IMR-90 (cell line): ENCODE data around the gene ITPRIP. TPM values are rescaled to one million over a fixed set of nuclear protein-coding genes. Genes with fewer than 3 reads are reported as not detected.

ENCODE experiments used
- ATAC-seq: fragments of 200-7000 bp; cut with Tn5 transposase; 2 replicates; pipeline ENCODE4 v1.9.1; 2020; ENCODE audit warnings: low read depth, mild to moderate bottlenecking, moderate library complexity
- BruUV-seq: library from RNA; stranded (reverse); fragments of 400-500 nt; replicated peaks from 2 replicates; lab custom pipeline; 2021; lab: Mats Ljungman, UMichigan
- CTCF ChIA-PET: fragments of 300-600 bp; formaldehyde crosslinking; extraction: SDS; loops from one replicate; lab custom pipeline; 2021; ENCODE audit warnings: antibody characterized with exemption; lab: Yijun Ruan, JAX
- POLR2A ChIA-PET: fragments of 300-600 bp; sonication (Branson Sonifier 250); formaldehyde crosslinking; loops from one replicate; lab custom pipeline; 2022; ENCODE audit warnings: antibody characterized with exemption; ENCODE audit not compliant: unreplicated experiment; lab: Charles Lee
- DNase-seq: peaks from one replicate; pipeline ENCODE4 v3.0.0; 2013
- H2AFZ ChIP-seq: replicated peaks from 2 replicates; pipeline ENCODE3; 2013; ENCODE audit warnings: low read length, mild to moderate bottlenecking; ENCODE audit not compliant: poor library complexity
- H2AK5ac ChIP-seq: 2 replicates; pipeline ENCODE4 v1.6.1; 2013; ENCODE audit warnings: low read depth, low read length, inconsistent platforms
- H2AK9ac ChIP-seq: replicated peaks from 2 replicates; pipeline ENCODE3; 2013; ENCODE audit warnings: mild to moderate bottlenecking, low read depth, low read length, moderate library complexity; ENCODE audit not compliant: poor library complexity
- H2BK120ac ChIP-seq: 2 replicates; pipeline ENCODE4 v1.6.1; 2013; ENCODE audit warnings: low read depth, low read length, inconsistent platforms
- H2BK15ac ChIP-seq: 3 replicates; pipeline ENCODE4 v1.6.1; 2013; ENCODE audit warnings: low read depth, low read length, inconsistent platforms
- H2BK20ac ChIP-seq: 2 replicates; pipeline ENCODE4 v1.6.1; 2013; ENCODE audit warnings: low read depth, mild to moderate bottlenecking, inconsistent platforms, low read length, moderate library complexity
- H2BK5ac ChIP-seq: 2 replicates; pipeline ENCODE4 v1.6.1; 2013; ENCODE audit warnings: mild to moderate bottlenecking, low read depth, low read length, inconsistent platforms; ENCODE audit not compliant: poor library complexity, severe bottlenecking
- H3K14ac ChIP-seq: replicated peaks from 2 replicates; pipeline ENCODE4 v1.6.1; 2013; ENCODE audit warnings: low read depth, low read length, inconsistent platforms
- H3K18ac ChIP-seq: 2 replicates; pipeline ENCODE4 v1.6.1; 2013; ENCODE audit warnings: low read depth, low read length, control low read depth
- H3K23ac ChIP-seq: 2 replicates; pipeline ENCODE4 v1.6.1; 2013; ENCODE audit warnings: low read depth, low read length, inconsistent platforms
- H3K27ac ChIP-seq: 2 replicates; pipeline ENCODE4 v1.5.1; 2013; ENCODE audit warnings: mild to moderate bottlenecking, control low read depth, low read length; ENCODE audit not compliant: insufficient read depth
- H3K27me3 ChIP-seq: 2 replicates; pipeline ENCODE4 v1.6.1; 2013; ENCODE audit warnings: low read length; ENCODE audit not compliant: control insufficient read depth, insufficient read depth
- H3K36me3 ChIP-seq: 2 replicates; pipeline ENCODE4 v1.6.1; 2013; ENCODE audit warnings: low read length, mixed read lengths; ENCODE audit not compliant: control insufficient read depth, insufficient read depth
- H3K4ac ChIP-seq: 2 replicates; pipeline ENCODE4 v1.6.1; 2013; ENCODE audit warnings: low read depth, low read length, inconsistent platforms
- H3K4me1 ChIP-seq: 2 replicates; pipeline ENCODE4 v1.6.1; 2013; ENCODE audit warnings: low read length, mixed read lengths; ENCODE audit not compliant: control insufficient read depth, insufficient read depth
- H3K4me2 ChIP-seq: 2 replicates; pipeline ENCODE4 v1.6.1; 2013; ENCODE audit warnings: low read depth, mild to moderate bottlenecking, control low read depth, low read length, moderate library complexity
- H3K4me3 ChIP-seq: 2 replicates; pipeline ENCODE4 v1.5.1; 2013; ENCODE audit warnings: low read depth, mild to moderate bottlenecking, control low read depth, low read length, moderate library complexity; ENCODE audit not compliant: insufficient read depth
- H3K56ac ChIP-seq: 2 replicates; pipeline ENCODE4 v1.6.1; 2013; ENCODE audit warnings: low read length, inconsistent platforms; ENCODE audit not compliant: insufficient read depth; ENCODE audit errors: extremely low read depth
- H3K79me1 ChIP-seq, 2 experiments: 2 replicates each; pipeline ENCODE4 v1.6.1; 2013; ENCODE audit warnings: low read length in 2 of 2, inconsistent platforms in 1 of 2, low read depth in 1 of 2
- H3K9ac ChIP-seq: 2 replicates; pipeline ENCODE4 v1.6.1; 2013; ENCODE audit warnings: low read depth, low read length, control low read depth
- H3K9me1 ChIP-seq: 2 replicates; pipeline ENCODE4 v1.6.1; 2013; ENCODE audit warnings: low read length, inconsistent platforms; ENCODE audit not compliant: insufficient read depth
- H3K9me3 ChIP-seq: 2 replicates; pipeline ENCODE4 v1.6.1; 2013; ENCODE audit warnings: low read length; ENCODE audit not compliant: control insufficient read depth, insufficient read depth
- H4K20me1 ChIP-seq: 2 replicates; pipeline ENCODE4 v1.6.1; 2013; ENCODE audit warnings: low read length, inconsistent platforms; ENCODE audit not compliant: insufficient read depth
- H4K5ac ChIP-seq: 2 replicates; pipeline ENCODE4 v1.6.1; 2013; ENCODE audit warnings: mild to moderate bottlenecking, low read depth, low read length, control low read depth
- H4K8ac ChIP-seq, 2 experiments: 2 replicates each; pipeline ENCODE4 v1.6.1; 2013; ENCODE audit warnings: low read depth in 2 of 2, low read length in 2 of 2, control low read depth in 1 of 2, inconsistent platforms in 1 of 2
- H4K91ac ChIP-seq: 2 replicates; pipeline ENCODE4 v1.6.1; 2013; ENCODE audit warnings: low read depth, low read length, inconsistent platforms; ENCODE audit not compliant: insufficient read depth
- CHD1 ChIP-seq: IDR thresholded peaks from 2 replicates; pipeline ENCODE4 v1.6.1; 2012; ENCODE audit warnings: low read depth, low read length, improper control_type of control experiment
- CTCF ChIP-seq: conservative IDR thresholded peaks from 2 replicates; pipeline ENCODE4 v1.5.1; 2012; ENCODE audit warnings: mild to moderate bottlenecking, low read depth, low read length, improper control_type of control experiment
- ELK1 ChIP-seq: fragments of 150-350 bp; IDR thresholded peaks from 2 replicates; pipeline ENCODE4 v1.6.1; 2016; ENCODE audit warnings: low read depth, mild to moderate bottlenecking, low read length, moderate library complexity, borderline replicate concordance
- FOS ChIP-seq: fragments of 150-350 bp; IDR thresholded peaks from 2 replicates; pipeline ENCODE4 v1.6.1; 2016; ENCODE audit warnings: low read depth, low read length
- MAFK ChIP-seq: IDR thresholded peaks from 2 replicates; pipeline ENCODE4 v1.6.1; 2012; ENCODE audit warnings: low read depth, low read length, improper control_type of control experiment
- MAZ ChIP-seq: IDR thresholded peaks from 2 replicates; pipeline ENCODE4 v1.6.1; 2012; ENCODE audit warnings: low read depth, mild to moderate bottlenecking, low read length, improper control_type of control experiment, moderate library complexity, borderline replicate concordance
- NFE2L2 ChIP-seq: fragments of 150-350 bp; IDR thresholded peaks from 2 replicates; pipeline ENCODE4 v1.6.1; 2016; ENCODE audit warnings: low read depth, mild to moderate bottlenecking, low read length
- POLR2A ChIP-seq: IDR thresholded peaks from 2 replicates; pipeline ENCODE4 v1.6.1; 2012; ENCODE audit warnings: mild to moderate bottlenecking, low read depth, low read length
- RAD21 ChIP-seq: IDR thresholded peaks from 2 replicates; pipeline ENCODE4 v1.6.1; 2012; ENCODE audit warnings: low read length, improper control_type of control experiment
- RCOR1 ChIP-seq: IDR thresholded peaks from 2 replicates; pipeline ENCODE4 v1.6.1; 2012; ENCODE audit warnings: mild to moderate bottlenecking, low read length, improper control_type of control experiment; ENCODE audit not compliant: insufficient replicate concordance
- RFX5 ChIP-seq: IDR thresholded peaks from 2 replicates; pipeline ENCODE4 v1.8.0; 2012; ENCODE audit warnings: low read depth, mild to moderate bottlenecking, low read length, moderate library complexity
- SMC3 ChIP-seq: fragments of 150-350 bp; IDR thresholded peaks from 2 replicates; pipeline ENCODE4 v1.6.1; 2016; ENCODE audit warnings: low read depth, mild to moderate bottlenecking, antibody characterized with exemption, low read length, moderate library complexity
- WGBS, 2 experiments: methylation state at CpG; one replicate each; pipeline versions ENCODE4 v1.1.5 to v1.1.7; 2013; ENCODE audit warnings: missing lambda C conversion rate in 2 of 2; ENCODE audit not compliant: insufficient read length in 1 of 2; ENCODE audit errors: extremely low coverage in 2 of 2; 5-methylcytosine and 5-hydroxymethylcytosine counted together
- dilution Hi-C: fragments of 300-500 bp; cut with HindIII; formaldehyde crosslinking; loops from one replicate; pipeline ENCODE4 v1.14.3; 2018; ENCODE audit warnings: low sequenced_read_pairs; ENCODE audit not compliant: unreplicated experiment
- in situ Hi-C: fragments of 300-500 bp; cut with MboI; formaldehyde crosslinking; loops from 3 replicates; pipeline ENCODE4 v1.14.3; 2019; ENCODE audit warnings: low sequenced_read_pairs, inconsistent platforms, mixed read lengths
- intact Hi-C: fragments of 100-400 bp; cut with micrococcal nuclease; formaldehyde crosslinking; loops from 2 replicates; pipeline ENCODE4 v1.10.0; 2022
- polyA plus RNA-seq, 3 experiments: library from polyadenylated mRNA; depleted of rRNA; stranded (reverse); fragments of >200 nt; gene quantifications; 2 replicates each; pipeline ENCODE4 v1.2.3, GENCODE V29; 2012; ENCODE audit warnings: low replicate concordance in 1 of 3
- total RNA-seq: library from RNA; depleted of rRNA; stranded (reverse); fragments of >200 nt; gene quantifications from 2 replicates; pipeline ENCODE4 v1.2.3, GENCODE V29; 2012
- TF ChIP-seq, protein P1 (sequence below): fragments of 150-350 bp; IDR thresholded peaks from 2 replicates; pipeline ENCODE4 v1.6.1; 2017; ENCODE audit warnings: mild to moderate bottlenecking, antibody characterized with exemption, low read length, low read depth

The ITPRIP gene
- total and polyA plus RNA-seq, 2 of the 4 experiments (the other 2 are of a cell fraction) = 7.5 to 31.9 TPM

DNA sequence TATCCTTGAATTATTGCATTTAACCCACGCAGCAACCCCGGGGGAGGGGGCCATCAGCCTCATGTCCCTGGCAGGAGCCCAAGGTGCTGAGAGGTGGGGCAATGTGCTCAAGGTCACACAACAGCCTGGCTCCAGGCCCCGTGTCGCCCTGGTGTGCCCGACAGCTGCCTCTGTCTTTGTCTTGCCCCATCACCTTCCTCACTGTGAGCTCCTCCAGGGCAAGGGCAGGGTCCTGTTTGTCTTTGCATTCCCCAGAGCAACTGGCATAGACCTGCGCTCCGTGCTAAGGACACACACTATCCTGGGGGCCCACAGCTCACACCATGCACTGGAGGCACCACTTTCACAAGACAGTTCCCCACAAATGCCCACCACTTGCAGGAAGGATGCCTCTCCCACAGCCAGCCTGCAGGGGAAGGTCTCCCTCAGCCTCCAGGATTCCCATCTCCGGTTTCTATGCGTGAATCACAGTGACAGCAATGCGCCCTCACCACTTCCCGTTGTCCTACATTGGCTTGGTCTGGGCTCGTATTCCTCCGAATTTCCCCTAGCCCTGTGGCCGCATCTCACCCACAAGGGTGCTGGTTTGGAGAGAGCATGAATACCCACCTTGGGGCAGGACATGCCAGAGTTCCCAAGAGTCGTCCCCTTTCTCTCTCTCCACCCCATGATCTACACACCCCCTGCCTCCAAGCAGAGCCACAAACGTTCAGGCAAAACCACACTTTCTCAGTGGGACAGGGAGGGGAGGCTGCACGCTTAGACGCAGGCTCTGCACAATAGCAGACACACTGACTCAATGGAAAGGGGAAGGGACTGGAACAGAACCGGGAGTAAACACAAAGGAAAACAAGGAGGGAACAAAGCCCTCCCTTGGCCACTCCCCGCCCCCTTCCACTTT is 10.3 kb downstream of the ITPRIP start:
- Histone ChIP-seq H3K9me3 (no peaks in the 10 kb centered on the region), H3K18ac (peak overlapping the region; percentile 68), H3K79me1 (peaks cover 2 to 88% of the 10 kb centered on the region in 2 experiments; a peak in 2 of 4 replicates), H4K8ac (peak overlapping the region; percentile 11 to 89; a peak in 3 of 4 replicates), H2AK5ac (peak overlapping the region; percentile 81), H3K4me2 (peak overlapping the region; percentile 75), H4K5ac (peak overlapping the region; percentile 25), H2BK5ac (peak overlapping the region; percentile 89), H3K4me3 (peak overlapping the region; percentile 3; the same call in 1 of the 2 replicates), H3K4ac (peak overlapping the region; percentile 86), H2AFZ (peak overlapping the region; percentile 81), H3K4me1 (peaks cover 52% of the 10 kb centered on the region), H4K91ac (peak overlapping the region; percentile 67), H3K14ac (peak overlapping the region; percentile 90), H2BK120ac (peak overlapping the region; percentile 80), H4K20me1 (peaks cover 99% of the 10 kb centered on the region), H2BK20ac (peak overlapping the region; percentile 37), H2AK9ac (peak overlapping the region; percentile 95), H3K27me3 (no peaks in the 10 kb centered on the region), H3K27ac (peak overlapping the region; percentile 76), H3K23ac (peak overlapping the region; percentile 92), H3K9ac (peak overlapping the region; percentile 57), H3K36me3 (no peaks in the 10 kb centered on the region; the same call in 1 of the 2 replicates), H3K56ac (peak overlapping the region; percentile 57), H3K9me1 (peaks cover 65% of the 10 kb centered on the region), H2BK15ac (peak overlapping the region; percentile 40; the same call in 2 of the 3 replicates)
- 23% methylated on average over 6 of the region's 20 CpGs; no CpG with 5 or more reads in 1 of the 2 experiments for WGBS, 2 experiments
- ChIA-PET CTCF (no interaction called here), POLR2A (no interaction called here)
- intact Hi-C loops = loop anchor here (2.0 kb wide), 1 partner anchor 27 kb away; no protein-coding TSS in a partner anchor
- ATAC-seq (peak; percentile 62), DNase-seq (peak; percentile 89)
- dilution Hi-C loops = no loop called here
- in situ Hi-C loops = no loop called here
- BruUV-seq = no TSS peak
- no peak for TF ChIP-seq MAFK
- TF ChIP-seq, protein P1, sequence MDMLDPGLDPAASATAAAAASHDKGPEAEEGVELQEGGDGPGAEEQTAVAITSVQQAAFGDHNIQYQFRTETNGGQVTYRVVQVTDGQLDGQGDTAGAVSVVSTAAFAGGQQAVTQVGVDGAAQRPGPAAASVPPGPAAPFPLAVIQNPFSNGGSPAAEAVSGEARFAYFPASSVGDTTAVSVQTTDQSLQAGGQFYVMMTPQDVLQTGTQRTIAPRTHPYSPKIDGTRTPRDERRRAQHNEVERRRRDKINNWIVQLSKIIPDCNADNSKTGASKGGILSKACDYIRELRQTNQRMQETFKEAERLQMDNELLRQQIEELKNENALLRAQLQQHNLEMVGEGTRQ = no peak
- no peak for TF ChIP-seq NFE2L2
- TF ChIP-seq RAD21 = peak; percentile 18; the same call in 1 of the 2 replicates
- TF ChIP-seq RCOR1 = peak; percentile 11
- peak; percentile 88; the same call in 1 of the 2 replicates for TF ChIP-seq CHD1
- peak; percentile 9 for TF ChIP-seq MAZ
- TF ChIP-seq ELK1 = no peak
- peak; percentile 33 for TF ChIP-seq CTCF
- peak; percentile 51; the same call in 1 of the 2 replicates for TF ChIP-seq FOS
- TF ChIP-seq SMC3 = no peak
- TF ChIP-seq RFX5 = 0 out of 2 replicates have a peak, but pooled peaks have one; percentile 7
- TF ChIP-seq POLR2A = peak; percentile 59
